DOHH2 (cell line): ENCODE results near the gene SEC61A1.

Experiments
- H3F3A ChIP-seq: fragments of 200-600 bp; sonication (generic), shearing (Covaris generic); 2 replicates; pipeline ENCODE4 v1.6.0; 2016; ENCODE audit warnings: antibody characterized with exemption, mild to moderate bottlenecking; ENCODE audit not compliant: control insufficient read depth, insufficient read depth
- H3K27ac ChIP-seq: fragments of 200-600 bp; sonication (generic); 2 replicates; pipeline ENCODE4 v1.5.1; 2014; ENCODE audit warnings: low read depth, mild to moderate bottlenecking, low read length, moderate library complexity
- H3K27me3 ChIP-seq: fragments of 200-600 bp; sonication (generic); 2 replicates; pipeline ENCODE4 v1.6.1; 2014; ENCODE audit warnings: mild to moderate bottlenecking, low read length, mixed read lengths; ENCODE audit not compliant: control insufficient read depth
- H3K36me3 ChIP-seq: fragments of 200-600 bp; sonication (generic); 2 replicates; pipeline ENCODE4 v1.6.1; 2014; ENCODE audit warnings: mild to moderate bottlenecking, low read length, moderate library complexity, mixed read lengths; ENCODE audit not compliant: control insufficient read depth
- H3K4me1 ChIP-seq: fragments of 200-600 bp; sonication (generic); 2 replicates; pipeline ENCODE4 v1.6.1; 2014; ENCODE audit warnings: mild to moderate bottlenecking, low read length, mixed read lengths; ENCODE audit not compliant: control insufficient read depth
- H3K4me2 ChIP-seq: fragments of 200-600 bp; sonication (generic); 2 replicates; pipeline ENCODE4 v1.6.0; 2014; ENCODE audit warnings: mild to moderate bottlenecking, low read length, moderate library complexity
- H3K4me3 ChIP-seq: fragments of 200-600 bp; sonication (generic); 2 replicates; pipeline ENCODE4 v1.5.1; 2014; ENCODE audit warnings: mild to moderate bottlenecking, low read length, mixed read lengths
- H3K79me2 ChIP-seq: fragments of 200-600 bp; sonication (generic); 2 replicates; pipeline ENCODE4 v1.6.1; 2014; ENCODE audit warnings: mild to moderate bottlenecking, low read length, mixed read lengths; ENCODE audit not compliant: control insufficient read depth
- H3K9me2 ChIP-seq: fragments of 200-600 bp; sonication (generic); replicated peaks from 2 replicates; pipeline ENCODE4 v1.6.1; 2014; ENCODE audit warnings: mild to moderate bottlenecking, low read length, mixed read lengths; ENCODE audit not compliant: control insufficient read depth
- H3K9me3 ChIP-seq: fragments of 200-600 bp; sonication (generic); 2 replicates; pipeline ENCODE4 v1.6.1; 2014; ENCODE audit warnings: antibody characterized with exemption, low read length, mixed read lengths; ENCODE audit not compliant: control insufficient read depth, insufficient read depth
- H4K20me1 ChIP-seq: fragments of 200-600 bp; sonication (generic); 2 replicates; pipeline ENCODE4 v1.6.0; 2014; ENCODE audit warnings: low read depth, mild to moderate bottlenecking, antibody characterized with exemption, low read length, moderate library complexity; ENCODE audit not compliant: control insufficient read depth, insufficient read depth
- CTCF ChIP-seq: fragments of 200-600 bp; sonication (generic); IDR thresholded peaks from one replicate; pipeline ENCODE4 v1.5.1; 2014; ENCODE audit warnings: antibody characterized with exemption, mild to moderate bottlenecking, low read depth, low read length; ENCODE audit not compliant: poor library complexity, severe bottlenecking
- EZH2phosphoT487 ChIP-seq: fragments of 200-600 bp; sonication (generic); IDR thresholded peaks from 2 replicates; pipeline ENCODE4 v1.6.1; 2017; ENCODE audit warnings: borderline replicate concordance, mild to moderate bottlenecking, antibody characterized with exemption, low read length, moderate library complexity, mixed read lengths

SEC61A1 gene

GRCh38 chr3:128111147-128111546 lies 58.9 kb downstream of the SEC61A1 start:
- TF ChIP-seq CTCF (no peak), EZH2phosphoT487 (no peak)
- H3K36me3 ChIP-seq = peaks cover 85% of the 10 kb centered on the region

GRCh38 chr3:128112357-128112968 lies 60.2 kb downstream of the SEC61A1 start:
- peaks cover 81% of the 10 kb centered on the region for H3K79me2 ChIP-seq

More at GRCh38 chr3:128111147-128111546, 58.9 kb downstream of the SEC61A1 start:
- no peaks in the 10 kb centered on the region for H3K9me2 ChIP-seq
- H3K79me2 ChIP-seq = peaks cover 79% of the 10 kb centered on the region
- peaks cover 18% of the 10 kb centered on the region for H3K4me1 ChIP-seq
- no peaks in the 10 kb centered on the region for H3K9me3 ChIP-seq
- H3K4me2 ChIP-seq = no peak overlapping the region
- no peak overlapping the region for H3K4me3 ChIP-seq
- H4K20me1 ChIP-seq = peaks cover 5% of the 10 kb centered on the region; the same call in 1 of the 2 replicates
- H3F3A ChIP-seq = no peaks in the 10 kb centered on the region
- no peaks in the 10 kb centered on the region for H3K27me3 ChIP-seq
- H3K27ac ChIP-seq = no peak overlapping the region

GRCh38 chr3:128113817-128114794 lies 61.9 kb downstream of the SEC61A1 start:
- Histone ChIP-seq H3K9me2 (no peaks in the 10 kb centered on the region), H3K4me1 (peaks cover 22% of the 10 kb centered on the region), H3K27me3 (no peaks in the 10 kb centered on the region), H4K20me1 (peaks cover 5% of the 10 kb centered on the region; the same call in 1 of the 2 replicates), H3K4me2 (peak overlapping the region; percentile 5; the same call in 1 of the 2 replicates), H3K9me3 (no peaks in the 10 kb centered on the region), H3K36me3 (peaks cover 84% of the 10 kb centered on the region), H3K79me2 (peaks cover 82% of the 10 kb centered on the region), H3K27ac (no peak overlapping the region), H3K4me3 (no peak overlapping the region), H3F3A (no peaks in the 10 kb centered on the region)
- TF ChIP-seq CTCF = no peak
- no peak for TF ChIP-seq EZH2phosphoT487

More at GRCh38 chr3:128112357-128112968, 60.2 kb downstream of the SEC61A1 start:
- Histone ChIP-seq H3K36me3 (peaks cover 84% of the 10 kb centered on the region), H3F3A (no peaks in the 10 kb centered on the region), H3K9me2 (no peaks in the 10 kb centered on the region), H3K27me3 (no peaks in the 10 kb centered on the region), H3K27ac (no peak overlapping the region), H3K4me2 (no peak overlapping the region), H3K4me3 (no peak overlapping the region), H3K4me1 (peaks cover 22% of the 10 kb centered on the region), H3K9me3 (no peaks in the 10 kb centered on the region), H4K20me1 (peaks cover 5% of the 10 kb centered on the region; the same call in 1 of the 2 replicates)
- TF ChIP-seq EZH2phosphoT487 (no peak), CTCF (no peak)
